K562 (cell line): ENCODE results near the gene CTBS. TPM values are rescaled to one million over a fixed set of nuclear protein-coding genes. Genes with fewer than 3 reads are reported as not detected.

Experiments used
- ATAC-seq: fragments of 200-7000 bp; cut with Tn5 transposase; 3 replicates; pipeline ENCODE4 v1.9.1; 2020; ENCODE audit warnings: moderate library complexity
- BruUV-seq: library from RNA; stranded (reverse); fragments of 400-500 nt; replicated peaks from 2 replicates; lab custom pipeline; 2021; lab: Mats Ljungman, UMichigan
- CTCF ChIA-PET: fragments of 300-600 bp; formaldehyde crosslinking; extraction: SDS; loops from one replicate; lab custom pipeline; 2021; ENCODE audit warnings: low intra/inter-chr PET ratio; lab: Yijun Ruan, JAX
- POLR2A ChIA-PET: fragments of 300-600, 350-650 bp; sonication (Branson Sonifier 250); formaldehyde crosslinking; extraction: SDS; loops from one replicate; lab custom pipeline; 2021; ENCODE audit warnings: antibody characterized with exemption, inconsistent platforms; lab: Yijun Ruan, JAX
- DNase-seq, 4 experiments: peaks; one replicate each; pipeline versions ENCODE4 v3.0.0 to v3.0.0-alpha.2; 2011 to 2018; ENCODE audit warnings: low spot score in 3 of 4, mixed read lengths in 3 of 4; ENCODE audit errors: extremely low read depth in 1 of 4
- FAIRE-seq: peaks from 2 replicates; lab custom pipeline; 2011; peaks lifted over from hg19 to GRCh38; lab: Jason Lieb, UNC
- H2AFZ ChIP-seq: 2 replicates; pipeline ENCODE4 v1.6.0; 2011; ENCODE audit warnings: low read depth, low read length, control low read depth, inconsistent platforms
- H3K27ac ChIP-seq: fragments of 200-600 bp; 3 replicates; pipeline ENCODE4 v1.8.0; 2011; ENCODE audit warnings: low read depth, mild to moderate bottlenecking, control low read depth, inconsistent platforms, low read length, moderate library complexity, mixed read lengths; ENCODE audit errors: extremely low read depth
- H3K27me3 ChIP-seq, 2 experiments: fragments of 300-600 bp in 1 of 2; 2 replicates in 1 of 2; 3 replicates in 1 of 2; pipeline versions ENCODE4 v1.6.0 to v1.8.0; 2011; ENCODE audit warnings: inconsistent platforms in 2 of 2, low read length in 2 of 2, mild to moderate bottlenecking in 1 of 2, mixed read lengths in 1 of 2, moderate library complexity in 1 of 2; ENCODE audit not compliant: control insufficient read depth in 2 of 2, insufficient read depth in 2 of 2
- H3K36me3 ChIP-seq: fragments of 300-600 bp; 3 replicates; pipeline ENCODE4 v1.8.0; 2011; ENCODE audit warnings: mild to moderate bottlenecking, low read length, inconsistent platforms; ENCODE audit not compliant: control insufficient read depth, insufficient read depth
- H3K4me1 ChIP-seq, 2 experiments: fragments of 200-600 bp in 1 of 2; replicated peaks in 1 of 2; 2 replicates in 1 of 2; 3 replicates in 1 of 2; pipeline versions ENCODE4 v1.5.1 to v1.8.0; 2011; ENCODE audit warnings: inconsistent platforms in 2 of 2, low read length in 2 of 2, mild to moderate bottlenecking in 1 of 2, mixed read lengths in 1 of 2, moderate library complexity in 1 of 2; ENCODE audit not compliant: control insufficient read depth in 2 of 2, insufficient read depth in 2 of 2
- H3K4me2 ChIP-seq: 2 replicates; pipeline ENCODE4 v1.6.1; 2011; ENCODE audit warnings: low read length, control low read depth, inconsistent platforms, mixed read lengths; ENCODE audit not compliant: insufficient read depth
- H3K4me3 ChIP-seq: fragments of 200-600 bp; sonication (generic), shearing (Covaris generic); 2 replicates; pipeline ENCODE4 v1.5.1; 2016; ENCODE audit warnings: control low read depth, inconsistent platforms
- H3K79me2 ChIP-seq: fragments of 200-600 bp; 3 replicates; pipeline ENCODE4 v1.8.0; 2011; ENCODE audit warnings: low read length, inconsistent platforms; ENCODE audit not compliant: control insufficient read depth, insufficient read depth
- H3K9ac ChIP-seq, 2 experiments: 2 replicates each; pipeline versions ENCODE4 v1.6.0 to v1.6.1; 2011; ENCODE audit warnings: low read depth in 2 of 2, low read length in 2 of 2, control low read depth in 1 of 2, inconsistent platforms in 1 of 2, mild to moderate bottlenecking in 1 of 2, mixed read lengths in 1 of 2; ENCODE audit not compliant: insufficient read depth in 1 of 2
- H3K9me1 ChIP-seq: one replicate; pipeline ENCODE4 v1.6.0; 2011; ENCODE audit warnings: inconsistent platforms, mild to moderate bottlenecking, low read length, moderate library complexity; ENCODE audit not compliant: control insufficient read depth, insufficient read depth
- H3K9me3 ChIP-seq: replicated peaks from 2 replicates; pipeline ENCODE4 v1.5.1; 2011; ENCODE audit warnings: low read depth, low read length, inconsistent platforms; ENCODE audit not compliant: control insufficient read depth, insufficient read depth
- H4K20me1 ChIP-seq: replicated peaks from 2 replicates; pipeline ENCODE4 v1.6.1; 2011; ENCODE audit warnings: low read length, inconsistent platforms, mixed read lengths; ENCODE audit not compliant: control insufficient read depth, insufficient read depth
- ARID4B ChIP-seq: sonication (generic); formaldehyde crosslinking; IDR thresholded peaks from 2 replicates; pipeline ENCODE4 v1.8.0; 2022; ENCODE audit warnings: mild to moderate bottlenecking, missing genetic modification reagents
- CBFA2T2 ChIP-seq: fragments of 450-650 bp; conservative IDR thresholded peaks from 2 replicates; pipeline ENCODE4 v1.6.1; 2017; ENCODE audit warnings: mild to moderate bottlenecking
- CBFA2T3 ChIP-seq: fragments of 450-650 bp; IDR thresholded peaks from 2 replicates; pipeline ENCODE4 v1.6.1; 2017
- DPF2 ChIP-seq: fragments of 450-650 bp; IDR thresholded peaks from 2 replicates; pipeline ENCODE4 v1.6.1; 2016
- L3MBTL2 ChIP-seq: fragments of 450-650 bp; IDR thresholded peaks from 2 replicates; pipeline ENCODE4 v1.6.1; 2016; ENCODE audit warnings: mild to moderate bottlenecking, moderate library complexity
- TEAD1 ChIP-seq, 2 experiments: fragments of 450-650 bp in 1 of 2; sonication (generic) in 1 of 2; formaldehyde crosslinking; IDR thresholded peaks; 2 replicates each; pipeline versions ENCODE4 v1.4.0 to v1.8.0; 2020 to 2022; ENCODE audit warnings: mild to moderate bottlenecking in 2 of 2, missing genetic modification reagents in 1 of 2
- U2AF1 ChIP-seq: fragments of 200-400 bp; formaldehyde crosslinking; optimal IDR thresholded peaks from 2 replicates; pipeline ENCODE3; 2017; ENCODE audit warnings: mild to moderate bottlenecking, low read depth, low read length, moderate library complexity
- ZBTB7A ChIP-seq: IDR thresholded peaks from 2 replicates; pipeline ENCODE4 v1.6.1; 2011; ENCODE audit warnings: low read depth, mild to moderate bottlenecking, low read length, moderate library complexity, borderline replicate concordance; ENCODE audit not compliant: control insufficient read depth
- ZNF224 ChIP-seq: sonication (generic); formaldehyde crosslinking; IDR thresholded peaks from 2 replicates; pipeline ENCODE4 v1.8.0; 2022; ENCODE audit warnings: mild to moderate bottlenecking, missing genetic modification reagents
- ZNF398 ChIP-seq: fragments of 250-450 bp; sonication (Bioruptor Pico); IDR thresholded peaks from 2 replicates; pipeline ENCODE4 v1.8.0; 2021; ENCODE audit warnings: moderate library complexity, mild to moderate bottlenecking, inconsistent platforms
- ZNF785 ChIP-seq: fragments of 250-450 bp; sonication (Bioruptor Pico); IDR thresholded peaks from 2 replicates; pipeline ENCODE4 v1.4.0; 2020; ENCODE audit warnings: mild to moderate bottlenecking
- WGBS: fragments of 100-300 bp; shearing (Covaris generic); methylation state at CpG from one replicate; pipeline ENCODE4 v1.1.6; 2016; ENCODE audit warnings: low coverage, mixed read lengths; ENCODE audit not compliant: insufficient coverage; ENCODE audit errors: missing lambda C conversion rate; 5-methylcytosine and 5-hydroxymethylcytosine counted together
- in situ Hi-C: fragments of 300-500 bp; cut with MboI; formaldehyde crosslinking; loops from 4 replicates; pipeline ENCODE4 v1.15.0; 2018; ENCODE audit warnings: inconsistent platforms, mixed read lengths
- intact Hi-C: fragments of 100-400 bp; cut with micrococcal nuclease; formaldehyde crosslinking; loops from 2 replicates; pipeline ENCODE4 v1.14.2; 2022
- polyA plus RNA-seq, 8 experiments: library from polyadenylated mRNA; depleted of rRNA in 4 of 8; stranded (reverse) in 5 of 8; unstranded in 3 of 8; fragments of >200 nt; fragmentation: Nextera tagmentation in 2 of 8; fragmentation: Illumina TruSeq in 1 of 8; extraction: Ambion mirVana in 2 of 8; extraction: Trizol in 1 of 8; gene quantifications; 2 replicates each; pipeline versions ENCODE4 v1.2.1 to v1.2.3, GENCODE V29; 2011 to 2014; ENCODE audit warnings: inconsistent platforms in 1 of 8, missing spikeins in 1 of 8
- total RNA-seq, 7 experiments: library from RNA; depleted of rRNA in 6 of 7; stranded (reverse); fragments of >200 nt in 6 of 7; fragmentation: Illumina TruSeq in 2 of 7; extraction: Trizol in 2 of 7; gene quantifications; 2 replicates each; pipeline versions ENCODE4 v1.2.1 to v1.2.3, GENCODE V29; 2011 to 2021; ENCODE audit warnings: low replicate concordance in 1 of 7

Gene CTBS
- total and polyA plus RNA-seq, 9 of the 15 experiments (the other 6 are each of a cell fraction or from before 2014, with no cell fraction given): 3.0 to 19.8 (median 9.9) TPM

GRCh38 chr1:84603941-84604830, 29.9 kb upstream of the CTBS start (continued):
- TF ChIP-seq ZBTB7A (no peak), TEAD1 (CRISPR knock-in tag; IDR thresholded peaks at IDR 0.05) (0 out of 4 replicates have a peak, but pooled peaks of 1 of the 2 experiments have one; percentile 38), U2AF1 (no peak), ZNF398 (CRISPR knock-in tag) (no peak), ZNF785 (CRISPR knock-in tag) (no peak), L3MBTL2 (peak; percentile 78)

GRCh38 chr1:84603223-84603622, 29.0 kb upstream of the CTBS start:
- TF ChIP-seq ARID4B (CRISPR knock-in tag) (no peak), DPF2 (0 out of 2 replicates have a peak, but pooled peaks have one; percentile 8), CBFA2T3 (peak; percentile 54), CBFA2T2 (peak; percentile 29; the same call in 1 of the 2 replicates), ZNF224 (CRISPR knock-in tag) (no peak)
- ChIA-PET POLR2A (interaction anchor here (1.4 to 1.9 kb wide), 3 partner anchors 16 to 36 kb away, joined by 3 to 8 read pairs (median 5); partner anchors contain the start of gene CTBS), CTCF (interaction anchor here (1.9 kb wide), 1 partner anchor 161 kb away, joined by 7 read pairs; no protein-coding TSS in a partner anchor)
- Histone ChIP-seq H3K79me2 (no peaks in the 10 kb centered on the region), H3K9me1 (no peaks in the 10 kb centered on the region), H3K27ac (no peak overlapping the region), H3K4me1 (peaks cover 7 to 14% of the 10 kb centered on the region in 2 experiments), H3K4me3 (no peak overlapping the region), H4K20me1 (no peaks in the 10 kb centered on the region), H3K9ac (no peak overlapping the region), H3K9me3 (no peaks in the 10 kb centered on the region), H3K36me3 (no peaks in the 10 kb centered on the region), H3K4me2 (peak overlapping the region; percentile 71), H3K27me3 (no peaks in the 10 kb centered on the region), H2AFZ (peak overlapping the region; percentile 89; the same call in 1 of the 2 replicates)
- in situ Hi-C loops: loop anchor here (25.0 kb wide), 1 partner anchor 691 kb away; no protein-coding TSS in a partner anchor
- FAIRE-seq (peak; percentile 81), DNase-seq (peak in 1 of 4 experiments; percentile 21), ATAC-seq (peak; percentile 35)
- no TSS peak for BruUV-seq
- intact Hi-C loops: loop anchor here (5.0 kb wide), 3 partner anchors 61 to 671 kb away; partner anchors contain the start of gene PRKACB
- whole genome bisulfite sequencing: 4% methylated on average over 2 of the region's 2 CpGs
